ENCODE results near the gene PAPSS1. TPM values are rescaled to one million over a fixed set of nuclear protein-coding genes. Genes with fewer than 3 reads are reported as not detected.

PAPSS1 gene
- total RNA-seq (2013; cell fraction: nucleolus; rRNA removed) = 44.1 and 49.5 TPM in 2 replicates
- total RNA-seq (2014; rRNA removed) (22.6 and 25.9 TPM in 2 replicates), total RNA-seq (2014; rRNA removed; fragmentation: Illumina TruSeq; extraction: Trizol) (28.3 and 31.0 TPM in 2 replicates), total RNA-seq (2021) (28.0 and 30.9 TPM in 2 replicates), polyA plus RNA-seq (2011; rRNA removed) (73.0 and 81.8 TPM in 2 replicates), polyA plus RNA-seq (2014; fragmentation: Illumina TruSeq; extraction: Trizol) (30.3 and 34.5 TPM in 2 replicates), polyA plus RNA-seq (2014; fragmentation: Nextera tagmentation; extraction: Ambion mirVana) (10 to 100 TPM; 29.8 to 35.9 TPM), polyA plus RNA-seq (2014; rRNA removed) (22.8 and 27.3 TPM in 2 replicates), polyA plus RNA-seq (2016; fragmentation: Nextera tagmentation; extraction: Ambion mirVana) (10 to 100 TPM; 35.7 to 39.7 TPM), polyA minus RNA-seq (2011; rRNA and poly(A)+ RNA removed) (69.0 and 112 TPM in 2 replicates), Bru-seq, nascent RNA (percentile 71 among the genes with signal in this experiment), BruChase-seq, experiment 1, labeled RNA remaining after a 6-hour chase (percentile 69 among the genes with signal in this experiment), BruChase-seq, experiment 2, labeled RNA remaining after a 2-hour chase (percentile 69 among the genes with signal in this experiment)
- polyA plus RNA-seq (2011; ENCODE audit: low read depth) = 19.6 TPM
- polyA plus RNA-seq (2011; cell fraction: cytosol; rRNA removed) = 49.0 and 51.5 TPM in 2 replicates
- polyA plus RNA-seq (2011; cell fraction: nucleus; rRNA removed) = 38.8 and 43.8 TPM in 2 replicates
- 28.0 and 28.5 TPM in 2 replicates for polyA plus RNA-seq (2012)
- 18.9 and 23.7 TPM in 2 replicates for polyA minus RNA-seq (2011; cell fraction: cytosol; rRNA and poly(A)+ RNA removed)
- polyA minus RNA-seq (2011; cell fraction: nucleus; rRNA and poly(A)+ RNA removed) = 31.1 and 40.6 TPM in 2 replicates
- long read RNA-seq, experiment 1, transcript PAPSS1-201 (12 exons, 2,731 nt) = major isoform, 49 of 53 reads
- long read RNA-seq, experiment 1, partial matches to known transcripts = 0 of 53 reads
- long read RNA-seq, experiment 1, other reads (novel, unspliced or antisense) = 4 of 53 reads
- long read RNA-seq, experiment 2, transcript PAPSS1-201 (12 exons, 2,731 nt) = major isoform, 551 of 640 reads
- long read RNA-seq, experiment 2, partial matches to known transcripts = 19 of 640 reads
- long read RNA-seq, experiment 2, other reads (novel, unspliced or antisense) = 70 of 640 reads

DNA sequence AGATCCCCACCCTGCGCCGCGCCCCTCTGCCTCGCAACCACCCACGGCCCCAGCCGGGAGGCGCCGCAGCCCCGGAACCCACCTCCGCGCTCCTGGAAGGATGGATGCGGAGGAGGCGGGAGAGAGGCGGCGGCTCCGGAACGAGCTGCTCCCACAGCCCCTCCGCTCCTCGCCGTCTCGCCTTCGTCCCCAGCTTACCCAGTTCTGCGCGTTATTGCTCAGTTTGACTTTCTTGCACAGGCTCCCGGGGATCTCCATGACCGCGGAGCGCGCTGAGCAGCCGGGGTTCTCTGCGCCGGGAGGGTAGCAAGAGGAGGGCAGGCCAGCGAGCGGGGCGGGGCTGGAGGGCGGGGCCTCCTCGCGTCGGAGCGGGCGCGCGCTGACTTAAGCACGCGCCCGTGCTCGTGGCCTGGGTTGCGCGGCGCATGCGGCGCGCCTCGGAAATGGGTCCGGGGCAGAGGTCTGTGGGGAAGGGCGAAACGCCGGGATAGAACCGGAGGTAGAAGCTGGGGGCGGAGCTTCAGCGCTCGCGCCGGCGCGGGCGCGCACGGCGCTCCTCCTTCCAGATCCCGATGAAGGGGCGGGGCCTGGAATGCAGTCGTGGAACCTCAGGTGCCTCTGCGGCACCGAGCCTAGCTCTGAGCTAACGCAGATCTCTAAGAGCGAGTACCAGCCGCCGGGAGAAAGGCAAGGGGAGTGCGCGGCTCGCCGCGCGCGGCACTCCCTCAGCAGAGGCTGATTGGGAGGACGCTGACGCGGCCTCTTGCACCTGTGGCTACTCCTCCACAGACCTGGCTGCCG lies at the start of gene PAPSS1:
PAPSS1 (minus strand) TSS at position 313 of the 801 bp plus-strand sequence; CDS start at position 258, 55 bp downstream.
- CTCF ChIA-PET = interaction anchor here (0.8 to 3.3 kb wide), 6 partner anchors 13 to 167 kb away, joined by 3 to 27 read pairs (median 5); no protein-coding TSS in a partner anchor
- FAIRE-seq = peak; percentile 52
- TF ChIP-seq TBL1XR1 (IDR thresholded peaks at IDR 0.05; ENCODE audit: low read depth, low read length) = no peak; the same call in 1 of the 2 replicates
- TF ChIP-seq SPI1 (IDR thresholded peaks at IDR 0.05; ENCODE audit: borderline replicate concordance, insufficient read depth, low read depth, low read length) = no peak
- TF ChIP-seq NFIC (IDR thresholded peaks at IDR 0.05; ENCODE audit: low read depth, low read length) = no peak
- peak; percentile 75 for TF ChIP-seq POLR2A (IDR thresholded peaks at IDR 0.05; ENCODE audit: low read depth, low read length)
- TF ChIP-seq SREBF1 (IDR thresholded peaks at IDR 0.05; ENCODE audit: low read length) = no peak
- TF ChIP-seq SMC3 (IDR thresholded peaks at IDR 0.05; ENCODE audit: borderline replicate concordance, low read length) = no peak
- no peak for TF ChIP-seq SREBF2 (IDR thresholded peaks at IDR 0.05; ENCODE audit: low read length)
- no peak for TF ChIP-seq SIN3A (IDR thresholded peaks at IDR 0.05; ENCODE audit: low read depth, low read length)
- no peak for TF ChIP-seq BCL11A (IDR thresholded peaks at IDR 0.05; ENCODE audit: low read depth, low read length)
- TF ChIP-seq PKNOX1 (IDR thresholded peaks at IDR 0.05) = no peak
- TF ChIP-seq MXI1 (IDR thresholded peaks at IDR 0.05; ENCODE audit: low read depth, low read length) = peak; percentile 65
- no peak for TF ChIP-seq KLF5 (IDR thresholded peaks at IDR 0.05; ENCODE audit: partially characterized antibody)
- no peak for TF ChIP-seq MEF2B (IDR thresholded peaks at IDR 0.05; ENCODE audit: partially characterized antibody, poor library complexity, severe bottlenecking)
- no peak for TF ChIP-seq ZSCAN29 (IDR thresholded peaks at IDR 0.05)
- TF ChIP-seq, protein P1, sequence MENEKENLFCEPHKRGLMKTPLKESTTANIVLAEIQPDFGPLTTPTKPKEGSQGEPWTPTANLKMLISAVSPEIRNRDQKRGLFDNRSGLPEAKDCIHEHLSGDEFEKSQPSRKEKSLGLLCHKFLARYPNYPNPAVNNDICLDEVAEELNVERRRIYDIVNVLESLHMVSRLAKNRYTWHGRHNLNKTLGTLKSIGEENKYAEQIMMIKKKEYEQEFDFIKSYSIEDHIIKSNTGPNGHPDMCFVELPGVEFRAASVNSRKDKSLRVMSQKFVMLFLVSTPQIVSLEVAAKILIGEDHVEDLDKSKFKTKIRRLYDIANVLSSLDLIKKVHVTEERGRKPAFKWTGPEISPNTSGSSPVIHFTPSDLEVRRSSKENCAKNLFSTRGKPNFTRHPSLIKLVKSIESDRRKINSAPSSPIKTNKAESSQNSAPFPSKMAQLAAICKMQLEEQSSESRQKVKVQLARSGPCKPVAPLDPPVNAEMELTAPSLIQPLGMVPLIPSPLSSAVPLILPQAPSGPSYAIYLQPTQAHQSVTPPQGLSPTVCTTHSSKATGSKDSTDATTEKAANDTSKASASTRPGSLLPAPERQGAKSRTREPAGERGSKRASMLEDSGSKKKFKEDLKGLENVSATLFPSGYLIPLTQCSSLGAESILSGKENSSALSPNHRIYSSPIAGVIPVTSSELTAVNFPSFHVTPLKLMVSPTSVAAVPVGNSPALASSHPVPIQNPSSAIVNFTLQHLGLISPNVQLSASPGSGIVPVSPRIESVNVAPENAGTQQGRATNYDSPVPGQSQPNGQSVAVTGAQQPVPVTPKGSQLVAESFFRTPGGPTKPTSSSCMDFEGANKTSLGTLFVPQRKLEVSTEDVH (IDR thresholded peaks at IDR 0.05; ENCODE audit: low read depth, partially characterized antibody) = no peak

More for the DNA sequence above, at the start of gene PAPSS1:
- Histone ChIP-seq H3K36me3 (ENCODE audit: control insufficient read depth in 2 of 2, insufficient read depth in 2 of 2, low read length in 1 of 2) (no peaks in the 10 kb centered on the region), H3K4me3 (peak within 1 kb of the TSS; percentile 87), H3K27me3 (replicated peaks in 1 of 2; ENCODE audit: control insufficient read depth in 2 of 2, insufficient read depth in 2 of 2, low read length in 1 of 2) (no peaks in the 10 kb centered on the region), H3K27ac (ENCODE audit: control insufficient read depth, insufficient read depth) (peak within 1 kb of the TSS; percentile 54), H3K4me1 (ENCODE audit: control insufficient read depth, insufficient read depth, low read length) (0 out of 2 replicates have a peak, but pooled peaks cover 3% of the 10 kb centered on the region), H3K9ac (ENCODE audit: control insufficient read depth, insufficient read depth, low read length) (peak within 1 kb of the TSS; percentile 65), H4K20me1 (ENCODE audit: control insufficient read depth, insufficient read depth) (no peaks in the 10 kb centered on the region), H3K4me2 (ENCODE audit: control insufficient read depth, insufficient read depth) (peak within 1 kb of the TSS; percentile 77), H2AFZ (ENCODE audit: control insufficient read depth, low read depth, low read length) (peak within 1 kb of the TSS; percentile 85), H3K9me3 (replicated peaks; ENCODE audit: control insufficient read depth, insufficient read depth, low read length) (no peaks in the 10 kb centered on the region), H3K79me2 (ENCODE audit: control insufficient read depth, insufficient read depth, low read length) (peaks cover 9% of the 10 kb centered on the region)
- ChIA-PET RAD21 (ENCODE audit: unreplicated experiment) (interaction anchor here (0.6 to 2.9 kb wide), 4 partner anchors 15 to 59 kb away, joined by 3 to 15 read pairs (median 6); no protein-coding TSS in a partner anchor), SMC1A (ENCODE audit: uncharacterized antibody, unreplicated experiment) (interaction anchor here (0.9 to 2.9 kb wide), 6 partner anchors 10 to 53 kb away, joined by 3 to 16 read pairs (median 4); no protein-coding TSS in a partner anchor), POLR2A (interaction anchor here (0.6 to 2.2 kb wide), 7 partner anchors 13 to 1404 kb away, joined by 3 to 7 read pairs (median 4); partner anchors contain the start of genes AIMP1 and TBCK)
- DNase-seq (ENCODE audit: low read depth, low spot score) (peak; percentile 81), ATAC-seq (peak; percentile 89)
- BruUV-seq (replicated peaks) = no TSS peak
- intact Hi-C loops (cut with micrococcal nuclease; ENCODE audit: unreplicated experiment) (loop anchor here (5.0 kb wide), 1 partner anchor 272 kb away; no protein-coding TSS in a partner anchor), in situ Hi-C loops (cut with MboI) (loop anchor here (25.0 kb wide), 1 partner anchor 442 kb away; the partner anchor contains the start of gene LEF1)
- 1% methylated on average over 90 of the region's 90 CpGs for WGBS (ENCODE audit: insufficient coverage, insufficient replicate concordance, low lambda C conversion rate, missing lambda C conversion rate)
